GM15510 (cell line): ENCODE measurements around the gene CFLAR.

ENCODE experiments used
- POLR2A ChIP-seq: IDR thresholded peaks from 3 replicates; pipeline ENCODE4 v1.6.1; 2011; ENCODE audit warnings: borderline replicate concordance; ENCODE audit not compliant: insufficient read length; ENCODE audit errors: extremely low read depth

CFLAR gene

GRCh38 chr2:201219328-201220096 is 103.5 kb downstream of the CFLAR start:
- no peak for TF ChIP-seq POLR2A

- TF ChIP-seq POLR2A: no peak
These were observed 104.2 kb downstream of the CFLAR start for GRCh38 chr2:201220102-201220570.

- TF ChIP-seq POLR2A: no peak
These were observed 107.4 kb downstream of the CFLAR start for GRCh38 chr2:201223089-201224073.
